HEK293T (cell line): ENCODE results near the gene CNIH3.

ENCODE experiments used
- CTCF ChIA-PET: fragments of 350-600 bp; formaldehyde crosslinking; extraction: SDS; loops from one replicate; lab custom pipeline; 2021; ENCODE audit warnings: antibody characterized with exemption, inconsistent platforms; lab: Yijun Ruan, JAX
- POLR2A ChIA-PET: fragments of 350-600 bp; formaldehyde crosslinking; extraction: SDS; loops from one replicate; lab custom pipeline; 2020; ENCODE audit warnings: antibody characterized with exemption, inconsistent platforms; lab: Yijun Ruan, JAX
- DNase-seq: peaks from one replicate; pipeline ENCODE4 v3.0.0; 2012; ENCODE audit warnings: mixed read lengths; ENCODE audit errors: extremely low spot score
- ARNT ChIP-seq: fragments of 450-650 bp; IDR thresholded peaks from 2 replicates; pipeline ENCODE4 v1.6.1; 2017; ENCODE audit warnings: mild to moderate bottlenecking
- BHLHE40 ChIP-seq: fragments of 450-650 bp; IDR thresholded peaks from 2 replicates; pipeline ENCODE4 v1.6.1; 2016; ENCODE audit warnings: mild to moderate bottlenecking, moderate library complexity, borderline replicate concordance
- CTBP1 ChIP-seq: fragments of 450-650 bp; IDR thresholded peaks from 2 replicates; pipeline ENCODE4 v1.6.1; 2016; ENCODE audit warnings: borderline replicate concordance
- ELF4 ChIP-seq: fragments of 450-650 bp; IDR thresholded peaks from 2 replicates; pipeline ENCODE4 v1.6.1; 2017; ENCODE audit warnings: antibody characterized with exemption
- FOXA1 ChIP-seq: fragments of 450-650 bp; IDR thresholded peaks from 2 replicates; pipeline ENCODE4 v1.6.1; 2016; ENCODE audit warnings: mild to moderate bottlenecking
- FOXK2 ChIP-seq: fragments of 450-650 bp; IDR thresholded peaks from 2 replicates; pipeline ENCODE4 v1.6.1; 2016; ENCODE audit warnings: mild to moderate bottlenecking
- FOXM1 ChIP-seq: fragments of 450-650 bp; IDR thresholded peaks from 2 replicates; pipeline ENCODE4 v1.6.1; 2017; ENCODE audit warnings: mild to moderate bottlenecking, borderline replicate concordance
- HDGF ChIP-seq: fragments of 450-650 bp; IDR thresholded peaks from 2 replicates; pipeline ENCODE4 v1.6.1; 2017; ENCODE audit warnings: antibody characterized with exemption, borderline replicate concordance
- L3MBTL2 ChIP-seq: fragments of 450-650 bp; conservative IDR thresholded peaks from 2 replicates; pipeline ENCODE4 v1.6.1; 2016; ENCODE audit warnings: mild to moderate bottlenecking
- LEF1 ChIP-seq: fragments of 450-650 bp; IDR thresholded peaks from 2 replicates; pipeline ENCODE4 v1.6.1; 2017; ENCODE audit warnings: mild to moderate bottlenecking, borderline replicate concordance
- NFRKB ChIP-seq: fragments of 450-650 bp; IDR thresholded peaks from 2 replicates; pipeline ENCODE4 v1.6.1; 2016; ENCODE audit warnings: mild to moderate bottlenecking, moderate library complexity
- SP1 ChIP-seq: fragments of 450-650 bp; IDR thresholded peaks from 2 replicates; pipeline ENCODE4 v1.6.1; 2017
- SUZ12 ChIP-seq: fragments of 450-650 bp; IDR thresholded peaks from 2 replicates; pipeline ENCODE4 v1.6.1; 2016; ENCODE audit warnings: mild to moderate bottlenecking
- TARDBP ChIP-seq: fragments of 450-650 bp; IDR thresholded peaks from 2 replicates; pipeline ENCODE4 v1.6.1; 2016
- ZNF384 ChIP-seq: fragments of 450-650 bp; IDR thresholded peaks from 2 replicates; pipeline ENCODE4 v1.6.1; 2016
- TF ChIP-seq, protein P1 (sequence below): fragments of 450-650 bp; IDR thresholded peaks from 2 replicates; pipeline ENCODE4 v1.6.1; 2016

Gene CNIH3

DNA sequence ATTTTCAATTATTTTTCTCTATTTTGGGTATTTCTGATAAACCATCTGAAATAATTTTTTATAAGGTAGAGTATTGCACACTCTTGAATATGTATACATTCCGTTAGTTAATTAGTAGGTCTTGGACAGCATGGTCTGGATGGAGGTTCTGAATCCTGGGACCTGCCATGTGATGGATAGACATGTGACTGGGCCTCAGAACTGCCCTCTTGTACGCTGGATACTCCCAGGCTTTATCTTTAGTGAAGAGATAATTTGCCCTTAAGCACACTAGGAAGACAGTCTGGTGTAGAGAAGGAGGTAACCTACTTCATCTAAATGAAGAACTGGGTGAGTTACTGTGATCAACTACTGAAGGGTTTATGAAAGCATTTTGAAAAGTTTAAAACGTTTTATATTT is 48.9 kb downstream of the CNIH3 start:
- CTCF ChIA-PET: no interaction called here
- POLR2A ChIA-PET: no interaction called here
- no peak for DNase-seq
- TF ChIP-seq FOXK2 (no peak), CTBP1 (no peak), ARNT (no peak), TARDBP (no peak), BHLHE40 (no peak), HDGF (no peak), SP1 (no peak), ELF4 (no peak)
- TF ChIP-seq, protein P1, sequence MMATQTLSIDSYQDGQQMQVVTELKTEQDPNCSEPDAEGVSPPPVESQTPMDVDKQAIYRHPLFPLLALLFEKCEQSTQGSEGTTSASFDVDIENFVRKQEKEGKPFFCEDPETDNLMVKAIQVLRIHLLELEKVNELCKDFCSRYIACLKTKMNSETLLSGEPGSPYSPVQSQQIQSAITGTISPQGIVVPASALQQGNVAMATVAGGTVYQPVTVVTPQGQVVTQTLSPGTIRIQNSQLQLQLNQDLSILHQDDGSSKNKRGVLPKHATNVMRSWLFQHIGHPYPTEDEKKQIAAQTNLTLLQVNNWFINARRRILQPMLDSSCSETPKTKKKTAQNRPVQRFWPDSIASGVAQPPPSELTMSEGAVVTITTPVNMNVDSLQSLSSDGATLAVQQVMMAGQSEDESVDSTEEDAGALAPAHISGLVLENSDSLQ: no peak

DNA sequence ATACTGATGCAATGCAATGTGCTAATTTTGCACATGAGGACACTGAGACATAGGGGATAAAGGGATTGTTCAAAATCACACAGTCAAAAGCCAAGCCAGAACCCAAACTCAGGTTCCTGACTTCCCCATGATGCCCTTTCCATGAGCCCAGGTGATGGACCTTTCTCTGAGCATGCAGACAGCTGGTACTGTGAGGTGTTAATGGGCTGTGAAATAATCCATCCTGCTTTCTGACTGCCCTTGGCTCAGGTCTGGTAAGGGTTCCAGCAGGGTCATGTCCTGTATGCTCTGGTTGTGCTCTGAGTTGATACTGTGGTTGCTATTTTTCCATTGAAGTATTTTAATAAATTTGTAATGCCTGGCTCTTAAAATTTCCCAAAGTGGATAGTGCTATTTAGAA is 50.0 kb downstream of the CNIH3 start:
- ChIA-PET POLR2A (no interaction called here), CTCF (no interaction called here)
- no peak for TF ChIP-seq HDGF
- no peak for TF ChIP-seq ZNF384
- no peak for TF ChIP-seq SUZ12
- no peak for TF ChIP-seq FOXM1
- TF ChIP-seq ELF4: no peak
- no peak for TF ChIP-seq SP1
- TF ChIP-seq L3MBTL2: no peak
- no peak for TF ChIP-seq BHLHE40
- no peak for TF ChIP-seq CTBP1
- TF ChIP-seq, protein P1: no peak
- no peak for TF ChIP-seq TARDBP
- no peak for TF ChIP-seq FOXA1
- no peak for TF ChIP-seq FOXK2
- TF ChIP-seq LEF1: no peak
- TF ChIP-seq NFRKB: no peak
- no peak for TF ChIP-seq ARNT
- DNase-seq: no peak

DNA sequence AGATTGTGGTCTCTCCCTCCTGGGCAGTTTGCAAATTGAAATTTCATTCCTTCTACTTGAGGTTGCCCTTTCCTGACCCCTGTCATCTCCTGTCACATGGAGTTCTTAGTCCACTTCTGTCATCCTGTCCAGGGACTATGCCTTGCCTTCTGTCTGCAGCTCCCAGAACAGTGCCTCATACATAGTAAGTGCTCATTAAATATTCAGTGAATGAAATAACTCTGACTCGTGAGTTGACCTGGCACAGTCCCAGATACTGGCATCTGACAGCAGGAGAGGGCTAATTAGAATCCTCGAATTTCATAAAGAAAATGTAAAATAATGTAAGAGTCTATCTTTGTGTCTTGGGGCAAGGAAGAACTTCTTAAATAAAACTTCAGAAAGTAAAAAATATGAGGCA is 50.8 kb downstream of the CNIH3 start:
- TF ChIP-seq HDGF: no peak
- no peak for DNase-seq
- CTCF ChIA-PET: no interaction called here
- POLR2A ChIA-PET: no interaction called here

DNA sequence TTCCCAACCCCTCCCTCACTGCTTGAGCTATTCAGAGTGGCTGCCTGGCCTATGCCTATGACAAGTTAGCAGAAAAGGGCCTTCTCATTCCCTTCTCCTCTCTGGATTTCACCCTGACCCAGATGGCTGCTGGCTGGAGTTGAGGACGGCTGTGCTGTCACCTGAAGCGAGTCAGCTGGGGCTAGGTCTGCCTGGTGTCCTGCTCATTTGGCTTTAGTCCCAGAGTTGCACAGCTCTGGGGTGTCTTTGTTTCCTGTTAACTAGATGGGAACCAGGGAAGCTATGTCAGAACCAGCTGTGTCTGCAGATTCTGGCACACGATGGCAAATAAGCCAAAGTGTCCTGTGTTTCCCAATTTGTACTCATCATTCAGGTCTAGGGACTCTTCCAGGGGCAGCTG is 52.9 kb downstream of the CNIH3 start:
- ChIA-PET CTCF (no interaction called here), POLR2A (no interaction called here)
- DNase-seq: no peak
- TF ChIP-seq, protein P1: no peak
- TF ChIP-seq CTBP1: no peak
- no peak for TF ChIP-seq FOXK2
- no peak for TF ChIP-seq ZNF384
- no peak for TF ChIP-seq HDGF
- TF ChIP-seq LEF1: no peak
- no peak for TF ChIP-seq BHLHE40
- TF ChIP-seq SP1: no peak
- no peak for TF ChIP-seq NFRKB
- no peak for TF ChIP-seq TARDBP
- TF ChIP-seq FOXM1: no peak
- TF ChIP-seq L3MBTL2: no peak
- no peak for TF ChIP-seq SUZ12
- TF ChIP-seq ELF4: no peak
- TF ChIP-seq ARNT: no peak
- no peak for TF ChIP-seq FOXA1

DNA sequence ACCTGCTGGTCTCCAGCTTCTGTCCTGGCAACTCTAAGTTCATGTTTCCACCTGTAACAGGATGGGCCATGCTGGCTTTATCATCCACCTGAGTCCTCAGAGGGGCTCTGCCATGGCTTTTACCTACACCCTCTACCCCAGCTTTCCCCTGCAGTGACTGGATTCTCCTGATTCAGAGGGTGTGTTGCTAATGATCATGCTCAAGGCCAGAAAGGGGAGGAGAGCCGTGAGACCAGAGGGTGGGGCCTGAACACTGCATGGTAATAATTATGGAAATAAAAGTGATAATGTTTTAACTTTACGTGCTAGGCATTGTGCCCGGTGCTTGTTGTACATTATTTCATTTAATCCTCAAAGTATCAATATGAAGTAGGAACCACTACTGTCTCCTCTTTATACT is 53.3 kb downstream of the CNIH3 start:
- no peak for DNase-seq
- TF ChIP-seq, protein P1: no peak
- TF ChIP-seq LEF1 (no peak), FOXM1 (no peak), ZNF384 (no peak), L3MBTL2 (no peak), ELF4 (no peak), SUZ12 (no peak), FOXK2 (no peak), TARDBP (no peak), SP1 (no peak), CTBP1 (no peak), ARNT (no peak), NFRKB (no peak), HDGF (no peak), BHLHE40 (no peak), FOXA1 (no peak)
- ChIA-PET POLR2A (no interaction called here), CTCF (interaction anchor here (0.6 kb wide), 1 partner anchor 1016 kb away, joined by 3 read pairs; no protein-coding TSS in a partner anchor)

DNA sequence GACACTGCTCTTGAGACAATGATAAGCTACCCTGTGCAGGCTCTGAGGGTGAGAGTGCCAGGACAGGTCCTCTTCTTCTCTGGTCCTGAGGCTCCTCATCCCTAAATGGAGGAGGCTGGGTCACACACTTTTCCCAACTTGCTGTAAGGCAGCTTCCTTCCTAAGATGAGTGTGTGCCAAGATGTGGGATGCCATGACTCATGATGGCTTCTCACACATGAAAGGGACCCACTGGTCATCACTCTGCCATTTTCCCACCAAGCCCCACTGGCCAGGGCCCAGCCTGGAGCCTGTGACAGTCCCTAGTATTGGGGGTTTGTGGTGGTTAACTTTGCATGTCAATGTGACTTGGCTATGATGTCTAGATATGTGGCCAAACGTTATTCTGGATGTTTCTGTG is 54.4 kb downstream of the CNIH3 start:
- no peak for DNase-seq
- POLR2A ChIA-PET: no interaction called here
- no peak for TF ChIP-seq ARNT
- TF ChIP-seq TARDBP: no peak
- no peak for TF ChIP-seq BHLHE40
- no peak for TF ChIP-seq FOXA1
- TF ChIP-seq ELF4: no peak
- TF ChIP-seq FOXK2: no peak
- TF ChIP-seq, protein P1: no peak
- no peak for TF ChIP-seq FOXM1
- no peak for TF ChIP-seq SP1
- TF ChIP-seq SUZ12: no peak
- no peak for TF ChIP-seq CTBP1
- no peak for TF ChIP-seq ZNF384
- no peak for TF ChIP-seq LEF1
- TF ChIP-seq NFRKB: no peak
- CTCF ChIA-PET: interaction anchor here (0.8 kb wide), 1 partner anchor 11 kb away, joined by 3 read pairs; no protein-coding TSS in a partner anchor
